Forelimb muscle (tissue), 1 donor: ENCODE measurements around the gene ATG3. TPM values are rescaled to one million over a fixed set of nuclear protein-coding genes. Genes with fewer than 3 reads are reported as not detected.
"Not testable (repeated sequence)": the region's sequence is repeated elsewhere in the genome, so short reads cannot be mapped to it uniquely, and the experiment has no call there.

Experiments used
- DNase-seq: peaks from one replicate; pipeline ENCODE4 v3.0.0-alpha.2; 2013; ENCODE audit warnings: low read depth
- polyA plus RNA-seq: library from polyadenylated mRNA; unstranded; fragments of 120-200 nt; gene quantifications from one replicate; pipeline ENCODE4 v1.2.1, GENCODE V29; 2013; ENCODE audit not compliant: insufficient read length

The ATG3 gene
- polyA plus RNA-seq, 1 donor, result 31.6 TPM

- DNase-seq, result peak; percentile 50
Observed at GRCh38 chr3:112560721-112561483, 860 bp downstream of the ATG3 start.

GRCh38 chr3:112560307-112560706 is 1.5 kb downstream of the ATG3 start:
- DNase-seq, result no peak

GRCh38 chr3:112557976-112558375 is 3.8 kb downstream of the ATG3 start:
- no peak for DNase-seq

- DNase-seq, result no peak
Observed at GRCh38 chr3:112555535-112556170, 6.1 kb downstream of the ATG3 start.

GRCh38 chr3:112550859-112551258 is 10.9 kb downstream of the ATG3 start:
- no peak for DNase-seq

- no peak for DNase-seq
Observed at GRCh38 chr3:112546216-112546759, 15.5 kb downstream of the ATG3 start.

GRCh38 chr3:112539825-112540650 is 21.7 kb downstream of the ATG3 start:
- no peak for DNase-seq

GRCh38 chr3:112531358-112531781 is 30.4 kb downstream of the ATG3 start:
- DNase-seq, result peak; percentile 9

DNA sequence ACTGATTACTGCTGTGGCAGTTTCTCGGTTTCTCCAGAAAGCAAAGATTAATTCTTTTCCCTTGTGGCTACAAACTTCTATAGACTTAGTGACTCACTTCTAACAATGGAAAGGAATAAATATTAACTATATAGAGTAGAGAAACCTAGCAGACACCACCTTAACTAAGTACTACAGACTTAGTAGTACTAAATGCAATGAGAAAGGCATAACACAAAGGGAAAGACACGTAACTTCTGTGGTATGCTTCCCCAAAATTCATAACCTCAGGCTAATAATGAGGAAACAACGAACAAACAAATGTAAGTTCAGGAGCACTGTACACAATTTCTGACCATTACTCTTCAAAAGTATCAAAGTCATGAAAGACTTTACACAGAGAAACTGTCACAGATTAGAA is 31.2 kb downstream of the ATG3 start:
- no peak for DNase-seq

DNA sequence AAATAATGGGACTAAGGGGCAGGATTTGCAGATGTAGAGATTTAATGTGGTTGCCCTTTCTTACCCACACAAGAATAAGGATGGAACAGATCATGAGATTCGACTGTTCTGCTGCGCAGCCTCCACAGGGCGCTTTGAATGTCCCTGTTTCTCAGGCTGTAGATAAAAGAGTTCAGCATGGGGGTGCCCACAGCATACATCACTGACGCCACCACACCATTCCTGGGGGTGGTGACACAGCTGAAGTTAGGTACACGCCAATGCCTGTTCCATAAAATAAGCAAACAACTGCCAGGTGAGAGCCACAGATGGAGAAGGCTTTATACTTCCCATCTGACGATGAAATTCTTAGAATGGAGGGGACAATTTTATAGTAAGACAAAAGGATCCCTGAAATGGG is 37.6 kb downstream of the ATG3 start:
- not testable (repeated sequence) for DNase-seq

GRCh38 chr3:112519424-112520001 is 42.2 kb downstream of the ATG3 start:
- peak; percentile 47 for DNase-seq

DNA sequence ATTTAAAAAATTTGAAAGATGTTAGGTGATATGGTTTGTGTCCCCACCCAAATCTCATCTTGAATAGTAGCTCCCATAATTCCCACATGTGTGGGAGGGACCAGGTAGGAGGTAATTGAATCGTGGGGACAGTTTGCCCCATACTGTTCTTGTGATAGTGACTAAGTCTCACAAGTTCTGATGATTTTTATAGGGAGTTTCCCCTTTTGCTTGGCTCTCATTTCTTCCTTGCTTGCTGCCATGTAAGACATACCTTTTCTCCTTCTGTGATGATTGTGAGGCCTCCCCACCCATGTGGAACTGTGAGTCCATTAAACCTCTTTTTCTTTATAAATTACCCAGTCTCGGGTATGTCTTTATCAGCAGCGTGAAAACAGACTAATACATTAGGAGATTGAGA is 42.8 kb downstream of the ATG3 start:
- not testable (repeated sequence) for DNase-seq

DNA sequence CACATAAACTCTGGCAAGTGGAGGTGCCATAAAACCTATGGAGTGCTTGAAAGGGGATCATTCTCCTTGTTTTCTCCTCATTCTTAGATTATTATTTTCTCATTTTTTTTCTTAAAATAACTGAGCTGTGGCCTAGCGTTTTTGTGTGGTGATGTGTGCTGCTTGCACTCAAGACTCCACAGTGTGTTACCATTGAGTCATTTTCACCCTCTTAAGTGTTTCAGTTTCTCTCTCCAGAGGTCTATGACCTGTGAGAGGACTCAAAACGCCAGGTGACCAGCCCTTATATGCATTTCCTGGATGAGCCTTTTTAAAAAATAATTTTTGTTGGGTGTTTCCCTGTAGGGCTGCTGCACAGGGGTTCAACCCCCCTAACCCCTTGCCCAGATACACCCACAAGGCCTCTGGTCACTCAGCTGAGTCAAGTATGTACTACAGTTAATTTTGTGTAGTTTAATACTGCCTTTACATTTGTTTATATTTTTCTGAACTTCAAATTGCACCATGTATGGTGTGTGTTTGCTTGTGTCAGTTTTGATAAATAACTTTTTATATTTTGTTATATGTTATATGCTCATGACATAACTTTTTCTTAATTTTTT is 47.1 kb downstream of the ATG3 start:
- DNase-seq, result no peak

DNA sequence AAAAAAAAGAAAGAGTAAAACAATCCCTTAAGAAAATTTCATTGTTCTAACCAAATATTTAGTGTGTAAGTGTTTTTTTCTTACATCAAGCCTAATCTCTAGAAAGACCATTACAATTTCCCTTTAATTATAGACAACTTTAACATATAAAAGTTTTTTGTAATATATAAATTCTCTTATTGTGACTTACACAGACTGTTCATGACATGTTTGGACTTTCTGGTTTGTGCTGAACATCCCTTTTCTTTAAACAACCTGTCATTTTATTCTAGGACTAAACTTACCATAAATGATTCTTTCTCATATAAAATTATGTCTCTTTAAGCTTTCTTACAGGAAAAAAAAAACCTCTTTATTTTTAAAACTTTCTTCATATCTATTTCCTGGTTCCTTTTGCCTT is 49.4 kb downstream of the ATG3 start:
- no peak for DNase-seq

GRCh38 chr3:112508860-112509259 is 52.9 kb downstream of the ATG3 start:
- no peak for DNase-seq

DNA sequence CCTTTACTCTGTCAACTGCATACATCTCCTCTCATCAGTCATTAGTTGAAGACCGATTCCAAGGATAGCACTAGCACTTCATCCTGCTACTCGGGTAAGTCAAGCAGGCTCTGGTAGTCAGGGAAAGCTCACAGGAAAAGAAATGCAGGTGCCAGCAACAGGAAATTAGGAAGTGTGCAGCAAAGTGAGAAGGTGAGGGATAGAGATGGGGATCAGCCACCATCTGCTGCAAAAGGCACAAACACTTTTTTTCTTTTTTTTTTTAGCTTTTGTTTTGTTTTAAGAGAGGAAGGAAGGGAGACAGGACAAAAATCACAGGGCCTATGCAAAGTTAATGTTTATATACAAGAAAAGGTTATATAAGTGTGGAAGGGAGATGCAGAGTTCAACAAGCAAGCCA is 53.5 kb downstream of the ATG3 start:
- DNase-seq, result no peak

DNA sequence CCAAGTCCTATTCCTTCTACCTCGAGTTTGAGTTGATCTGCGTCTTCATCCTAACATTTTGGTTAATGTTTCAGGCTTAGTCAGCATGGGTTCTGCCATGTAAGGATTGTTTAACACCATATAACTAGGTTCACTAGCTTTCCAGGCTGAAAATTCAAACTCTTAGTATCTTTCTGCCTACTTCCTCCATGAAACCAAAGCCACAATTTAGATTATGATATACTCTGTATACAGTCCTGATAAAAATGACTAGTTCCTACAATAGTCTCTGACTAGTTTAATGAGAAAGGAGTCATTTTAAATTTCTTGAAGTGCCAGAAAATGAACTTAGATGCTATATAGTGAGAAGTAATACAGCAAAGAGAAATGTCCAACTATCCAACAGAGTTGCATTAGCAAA is 55.9 kb downstream of the ATG3 start:
- DNase-seq, result no peak

- no peak for DNase-seq
Observed at GRCh38 chr3:112504123-112504522, 57.6 kb downstream of the ATG3 start.

DNA sequence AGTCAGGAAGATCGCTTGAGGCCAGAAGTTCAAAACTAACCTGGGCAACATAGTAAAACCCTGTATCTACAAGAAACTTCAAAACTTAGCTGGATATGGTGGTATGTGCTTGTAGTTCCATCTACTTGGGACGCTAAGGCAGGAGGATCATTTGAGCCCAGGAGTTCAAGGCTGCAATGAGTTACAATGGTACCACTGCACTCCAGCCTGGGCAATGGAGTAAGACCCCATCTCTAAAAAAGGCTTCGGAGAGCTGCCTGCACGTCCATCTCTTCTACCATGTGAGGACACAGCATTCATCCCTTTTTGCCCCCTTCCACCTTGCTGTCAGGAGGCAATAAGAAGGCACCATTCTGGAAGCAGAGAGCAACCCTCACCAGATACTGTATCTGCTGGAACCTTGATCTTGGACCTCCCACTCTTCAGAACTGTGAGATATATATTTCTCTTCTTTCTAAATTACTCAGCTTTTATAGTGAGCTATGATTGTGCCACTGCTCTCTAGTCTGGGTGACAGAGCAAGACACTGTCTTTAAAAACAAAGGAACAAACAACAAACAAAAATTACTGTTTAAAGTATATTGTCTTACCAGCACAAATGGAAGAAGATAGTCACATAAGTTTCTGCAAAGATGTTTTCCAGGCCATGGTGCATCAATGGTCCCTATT is 58.3 kb downstream of the ATG3 start:
- DNase-seq, result no peak

- DNase-seq, result no peak
Observed at GRCh38 chr3:112500621-112501020, 61.1 kb downstream of the ATG3 start.
